Measurements from ENCODE around the gene SLC35C1.

DNA sequence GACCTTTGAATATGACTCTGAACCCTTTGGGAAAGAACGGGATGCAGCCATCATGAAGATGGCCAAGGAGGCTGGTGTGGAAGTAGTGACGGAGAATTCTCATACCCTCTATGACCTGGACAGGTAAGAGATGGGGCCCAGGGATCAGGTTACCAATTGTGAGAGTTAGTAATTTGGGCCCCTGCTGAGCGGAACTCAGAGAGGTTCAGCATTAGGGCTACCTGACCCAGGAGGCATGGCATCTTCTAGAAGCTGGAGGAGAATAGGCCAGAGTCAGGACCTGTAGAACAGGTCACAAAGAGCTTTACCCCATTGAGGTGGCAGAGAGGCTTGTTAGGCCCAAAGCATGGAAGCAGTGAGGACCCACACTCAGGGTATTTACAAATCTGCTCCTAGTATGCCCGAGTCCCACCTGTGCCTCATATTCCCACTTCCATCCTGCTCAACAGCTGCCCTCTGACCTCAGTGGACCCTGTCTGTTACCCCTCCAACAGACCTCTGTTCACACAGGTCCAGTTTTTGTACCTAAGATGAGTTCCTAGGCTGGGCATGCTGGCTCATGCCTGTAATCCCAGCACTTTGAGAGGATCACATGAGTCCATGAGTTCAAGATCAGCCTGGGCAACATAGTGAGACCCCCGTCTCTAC lies 53.9 kb downstream of the SLC35C1 start:
- TF ChIP-seq POLR2AphosphoS5 (IDR thresholded peaks at IDR 0.05; ENCODE audit: low read depth, low read length): no peak
- no peak for TF ChIP-seq SIN3A (IDR thresholded peaks at IDR 0.05; ENCODE audit: borderline replicate concordance, insufficient read depth, low read length)
- TF ChIP-seq, protein P1, sequence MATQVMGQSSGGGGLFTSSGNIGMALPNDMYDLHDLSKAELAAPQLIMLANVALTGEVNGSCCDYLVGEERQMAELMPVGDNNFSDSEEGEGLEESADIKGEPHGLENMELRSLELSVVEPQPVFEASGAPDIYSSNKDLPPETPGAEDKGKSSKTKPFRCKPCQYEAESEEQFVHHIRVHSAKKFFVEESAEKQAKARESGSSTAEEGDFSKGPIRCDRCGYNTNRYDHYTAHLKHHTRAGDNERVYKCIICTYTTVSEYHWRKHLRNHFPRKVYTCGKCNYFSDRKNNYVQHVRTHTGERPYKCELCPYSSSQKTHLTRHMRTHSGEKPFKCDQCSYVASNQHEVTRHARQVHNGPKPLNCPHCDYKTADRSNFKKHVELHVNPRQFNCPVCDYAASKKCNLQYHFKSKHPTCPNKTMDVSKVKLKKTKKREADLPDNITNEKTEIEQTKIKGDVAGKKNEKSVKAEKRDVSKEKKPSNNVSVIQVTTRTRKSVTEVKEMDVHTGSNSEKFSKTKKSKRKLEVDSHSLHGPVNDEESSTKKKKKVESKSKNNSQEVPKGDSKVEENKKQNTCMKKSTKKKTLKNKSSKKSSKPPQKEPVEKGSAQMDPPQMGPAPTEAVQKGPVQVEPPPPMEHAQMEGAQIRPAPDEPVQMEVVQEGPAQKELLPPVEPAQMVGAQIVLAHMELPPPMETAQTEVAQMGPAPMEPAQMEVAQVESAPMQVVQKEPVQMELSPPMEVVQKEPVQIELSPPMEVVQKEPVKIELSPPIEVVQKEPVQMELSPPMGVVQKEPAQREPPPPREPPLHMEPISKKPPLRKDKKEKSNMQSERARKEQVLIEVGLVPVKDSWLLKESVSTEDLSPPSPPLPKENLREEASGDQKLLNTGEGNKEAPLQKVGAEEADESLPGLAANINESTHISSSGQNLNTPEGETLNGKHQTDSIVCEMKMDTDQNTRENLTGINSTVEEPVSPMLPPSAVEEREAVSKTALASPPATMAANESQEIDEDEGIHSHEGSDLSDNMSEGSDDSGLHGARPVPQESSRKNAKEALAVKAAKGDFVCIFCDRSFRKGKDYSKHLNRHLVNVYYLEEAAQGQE (IDR thresholded peaks at IDR 0.05; ENCODE audit: insufficient read depth in 1 of 2, low read depth in 2 of 2, low read length in 2 of 2): no peak
- no peak for TF ChIP-seq TAF1 (IDR thresholded peaks at IDR 0.05; ENCODE audit: borderline replicate concordance, insufficient read depth, low read length)
- TF ChIP-seq FOXP2 (optimal IDR thresholded peaks at IDR 0.05; ENCODE audit: borderline replicate concordance, extremely low read depth, extremely low read length, insufficient read depth): no peak
